Stimulated activated CD8-positive, alpha-beta memory T cell treated with anti-CD3 and anti-CD28 coated beads, Interleukin-12 subunit alpha, Interleukin-12 subunit beta, amount 100 ng/mL, for 4 hours (primary cell): ENCODE results near the gene CYSRT1.

Experiments used
- DNase-seq: peaks from one replicate; pipeline ENCODE4 v3.0.0-alpha.2; 2020; ENCODE audit warnings: low read depth

The CYSRT1 gene

GRCh38 chr9:137227054-137227852 is 2.3 kb downstream of the CYSRT1 start, which contains the start of gene RNF224:
RNF224 (plus strand) TSS chr9:137227502; CDS start chr9:137228336, 834 bp downstream.
- peak; percentile 65 for DNase-seq

GRCh38 chr9:137227853-137228505 is 3.0 kb downstream of the CYSRT1 start:
- no peak for DNase-seq

GRCh38 chr9:137228506-137228967 is 3.6 kb downstream of the CYSRT1 start:
- DNase-seq, result no peak

- DNase-seq, result no peak
These were observed 4.3 kb downstream of the CYSRT1 start for GRCh38 chr9:137228968-137229896.

GRCh38 chr9:137229903-137230704 is 5.1 kb downstream of the CYSRT1 start:
- DNase-seq, result no peak

- DNase-seq, result no peak
These were observed 5.9 kb downstream of the CYSRT1 start, which contains the start of gene SLC34A3 for GRCh38 chr9:137230705-137231371. SLC34A3 (plus strand) TSS chr9:137230901; CDS start chr9:137231703, 802 bp downstream.

- DNase-seq, result no peak
These were observed 6.5 kb downstream of the CYSRT1 start for GRCh38 chr9:137231372-137232039.

- no peak for DNase-seq
These were observed 7.1 kb downstream of the CYSRT1 start for GRCh38 chr9:137232101-137232500.

GRCh38 chr9:137232510-137232909 is 7.5 kb downstream of the CYSRT1 start:
- DNase-seq, result no peak

- no peak for DNase-seq
These were observed 8.4 kb downstream of the CYSRT1 start for GRCh38 chr9:137233143-137233980.

- DNase-seq, result no peak
These were observed 9.2 kb downstream of the CYSRT1 start for GRCh38 chr9:137234055-137234697.

- DNase-seq, result no peak
These were observed 9.9 kb downstream of the CYSRT1 start for GRCh38 chr9:137234758-137235423.

GRCh38 chr9:137235424-137236237 is 10.7 kb downstream of the CYSRT1 start:
- no peak for DNase-seq

- peak; percentile 79 for DNase-seq
These were observed 11.4 kb downstream of the CYSRT1 start for GRCh38 chr9:137236238-137236935.

- no peak for DNase-seq
These were observed 12.0 kb downstream of the CYSRT1 start for GRCh38 chr9:137236936-137237421.
